Measurements from ENCODE around the gene SYT1.

DNA sequence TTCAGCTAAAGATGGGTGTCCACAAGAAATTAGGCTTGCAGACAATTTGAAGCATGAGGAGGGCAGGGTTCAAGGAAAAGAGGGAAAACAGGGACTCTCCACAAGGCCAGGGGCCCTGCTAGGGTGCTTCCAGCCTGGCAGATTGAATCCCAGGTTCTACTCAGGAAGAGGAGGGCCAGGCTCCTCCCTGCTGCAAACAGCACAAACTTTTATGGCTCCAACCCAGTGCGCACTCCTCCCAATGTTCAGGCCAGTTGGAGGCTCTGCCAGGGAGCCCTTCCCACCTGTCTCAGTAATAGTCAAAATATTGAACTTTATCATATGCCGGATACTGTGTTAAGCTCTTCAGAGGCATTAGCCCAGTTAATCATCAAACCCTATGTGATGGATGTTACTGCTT lies 244.4 kb downstream of the SYT1 start:
- TF ChIP-seq, protein P1, sequence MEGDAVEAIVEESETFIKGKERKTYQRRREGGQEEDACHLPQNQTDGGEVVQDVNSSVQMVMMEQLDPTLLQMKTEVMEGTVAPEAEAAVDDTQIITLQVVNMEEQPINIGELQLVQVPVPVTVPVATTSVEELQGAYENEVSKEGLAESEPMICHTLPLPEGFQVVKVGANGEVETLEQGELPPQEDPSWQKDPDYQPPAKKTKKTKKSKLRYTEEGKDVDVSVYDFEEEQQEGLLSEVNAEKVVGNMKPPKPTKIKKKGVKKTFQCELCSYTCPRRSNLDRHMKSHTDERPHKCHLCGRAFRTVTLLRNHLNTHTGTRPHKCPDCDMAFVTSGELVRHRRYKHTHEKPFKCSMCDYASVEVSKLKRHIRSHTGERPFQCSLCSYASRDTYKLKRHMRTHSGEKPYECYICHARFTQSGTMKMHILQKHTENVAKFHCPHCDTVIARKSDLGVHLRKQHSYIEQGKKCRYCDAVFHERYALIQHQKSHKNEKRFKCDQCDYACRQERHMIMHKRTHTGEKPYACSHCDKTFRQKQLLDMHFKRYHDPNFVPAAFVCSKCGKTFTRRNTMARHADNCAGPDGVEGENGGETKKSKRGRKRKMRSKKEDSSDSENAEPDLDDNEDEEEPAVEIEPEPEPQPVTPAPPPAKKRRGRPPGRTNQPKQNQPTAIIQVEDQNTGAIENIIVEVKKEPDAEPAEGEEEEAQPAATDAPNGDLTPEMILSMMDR (IDR thresholded peaks at IDR 0.05; ENCODE audit: low read depth, low read length, missing input control): no peak
- TF ChIP-seq, protein P2, sequence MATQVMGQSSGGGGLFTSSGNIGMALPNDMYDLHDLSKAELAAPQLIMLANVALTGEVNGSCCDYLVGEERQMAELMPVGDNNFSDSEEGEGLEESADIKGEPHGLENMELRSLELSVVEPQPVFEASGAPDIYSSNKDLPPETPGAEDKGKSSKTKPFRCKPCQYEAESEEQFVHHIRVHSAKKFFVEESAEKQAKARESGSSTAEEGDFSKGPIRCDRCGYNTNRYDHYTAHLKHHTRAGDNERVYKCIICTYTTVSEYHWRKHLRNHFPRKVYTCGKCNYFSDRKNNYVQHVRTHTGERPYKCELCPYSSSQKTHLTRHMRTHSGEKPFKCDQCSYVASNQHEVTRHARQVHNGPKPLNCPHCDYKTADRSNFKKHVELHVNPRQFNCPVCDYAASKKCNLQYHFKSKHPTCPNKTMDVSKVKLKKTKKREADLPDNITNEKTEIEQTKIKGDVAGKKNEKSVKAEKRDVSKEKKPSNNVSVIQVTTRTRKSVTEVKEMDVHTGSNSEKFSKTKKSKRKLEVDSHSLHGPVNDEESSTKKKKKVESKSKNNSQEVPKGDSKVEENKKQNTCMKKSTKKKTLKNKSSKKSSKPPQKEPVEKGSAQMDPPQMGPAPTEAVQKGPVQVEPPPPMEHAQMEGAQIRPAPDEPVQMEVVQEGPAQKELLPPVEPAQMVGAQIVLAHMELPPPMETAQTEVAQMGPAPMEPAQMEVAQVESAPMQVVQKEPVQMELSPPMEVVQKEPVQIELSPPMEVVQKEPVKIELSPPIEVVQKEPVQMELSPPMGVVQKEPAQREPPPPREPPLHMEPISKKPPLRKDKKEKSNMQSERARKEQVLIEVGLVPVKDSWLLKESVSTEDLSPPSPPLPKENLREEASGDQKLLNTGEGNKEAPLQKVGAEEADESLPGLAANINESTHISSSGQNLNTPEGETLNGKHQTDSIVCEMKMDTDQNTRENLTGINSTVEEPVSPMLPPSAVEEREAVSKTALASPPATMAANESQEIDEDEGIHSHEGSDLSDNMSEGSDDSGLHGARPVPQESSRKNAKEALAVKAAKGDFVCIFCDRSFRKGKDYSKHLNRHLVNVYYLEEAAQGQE (IDR thresholded peaks at IDR 0.05): no peak
- TF ChIP-seq, protein P3, sequence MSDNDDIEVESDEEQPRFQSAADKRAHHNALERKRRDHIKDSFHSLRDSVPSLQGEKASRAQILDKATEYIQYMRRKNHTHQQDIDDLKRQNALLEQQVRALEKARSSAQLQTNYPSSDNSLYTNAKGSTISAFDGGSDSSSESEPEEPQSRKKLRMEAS (IDR thresholded peaks at IDR 0.05): no peak
- no peak for TF ChIP-seq RAD21 (IDR thresholded peaks at IDR 0.05)
- no peak for TF ChIP-seq GABPA (IDR thresholded peaks at IDR 0.05 in 1 of 2, conservative IDR thresholded peaks at IDR 0.05 in 1 of 2)
- no peak for TF ChIP-seq YY1 (IDR thresholded peaks at IDR 0.05)
- TF ChIP-seq, protein P4, sequence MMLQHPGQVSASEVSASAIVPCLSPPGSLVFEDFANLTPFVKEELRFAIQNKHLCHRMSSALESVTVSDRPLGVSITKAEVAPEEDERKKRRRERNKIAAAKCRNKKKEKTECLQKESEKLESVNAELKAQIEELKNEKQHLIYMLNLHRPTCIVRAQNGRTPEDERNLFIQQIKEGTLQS (IDR thresholded peaks at IDR 0.05): no peak
- TF ChIP-seq, protein P5, sequence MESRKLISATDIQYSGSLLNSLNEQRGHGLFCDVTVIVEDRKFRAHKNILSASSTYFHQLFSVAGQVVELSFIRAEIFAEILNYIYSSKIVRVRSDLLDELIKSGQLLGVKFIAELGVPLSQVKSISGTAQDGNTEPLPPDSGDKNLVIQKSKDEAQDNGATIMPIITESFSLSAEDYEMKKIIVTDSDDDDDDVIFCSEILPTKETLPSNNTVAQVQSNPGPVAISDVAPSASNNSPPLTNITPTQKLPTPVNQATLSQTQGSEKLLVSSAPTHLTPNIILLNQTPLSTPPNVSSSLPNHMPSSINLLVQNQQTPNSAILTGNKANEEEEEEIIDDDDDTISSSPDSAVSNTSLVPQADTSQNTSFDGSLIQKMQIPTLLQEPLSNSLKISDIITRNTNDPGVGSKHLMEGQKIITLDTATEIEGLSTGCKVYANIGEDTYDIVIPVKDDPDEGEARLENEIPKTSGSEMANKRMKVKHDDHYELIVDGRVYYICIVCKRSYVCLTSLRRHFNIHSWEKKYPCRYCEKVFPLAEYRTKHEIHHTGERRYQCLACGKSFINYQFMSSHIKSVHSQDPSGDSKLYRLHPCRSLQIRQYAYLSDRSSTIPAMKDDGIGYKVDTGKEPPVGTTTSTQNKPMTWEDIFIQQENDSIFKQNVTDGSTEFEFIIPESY (IDR thresholded peaks at IDR 0.05): no peak
- TF ChIP-seq TAF1 (conservative IDR thresholded peaks at IDR 0.05): no peak
- TF ChIP-seq FOXA1 (IDR thresholded peaks at IDR 0.05): no peak
- no peak for TF ChIP-seq JUND (IDR thresholded peaks at IDR 0.05)
- TF ChIP-seq HNF4A (conservative IDR thresholded peaks at IDR 0.05): no peak
- TF ChIP-seq EGR1 (IDR thresholded peaks at IDR 0.05; ENCODE audit: low read depth in 2 of 2): no peak
- TF ChIP-seq RXRA (IDR thresholded peaks at IDR 0.05): no peak

Measured in liver (tissue), 3 donors.